ENCODE results near the gene EZH1.

Gene EZH1

DNA sequence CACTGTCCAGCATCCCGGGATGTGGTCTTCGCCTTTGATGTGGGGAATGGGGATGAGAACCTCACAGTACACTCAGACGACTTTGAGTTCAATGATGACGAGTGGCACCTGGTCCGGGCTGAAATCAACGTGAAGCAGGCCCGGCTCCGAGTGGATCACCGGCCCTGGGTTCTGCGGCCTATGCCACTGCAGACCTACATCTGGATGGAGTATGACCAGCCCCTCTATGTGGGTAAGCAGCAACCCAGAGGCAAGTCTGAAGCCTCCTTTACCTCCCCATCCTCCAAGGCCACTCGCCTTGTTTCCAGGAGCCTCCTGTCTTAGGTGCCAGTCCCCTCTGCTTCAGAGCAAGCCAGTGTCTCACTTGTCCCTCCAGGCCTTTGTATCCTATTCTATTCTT, 52.4 kb downstream of the EZH1 start:
- H4K8ac ChIP-seq (ENCODE audit: low read depth, low read length): no peak overlapping the region
- H3K9ac ChIP-seq (ENCODE audit: low read depth, low read length, poor library complexity): no peak overlapping the region
- no peak overlapping the region for H3K4me2 ChIP-seq (ENCODE audit: insufficient read depth, low read length, poor library complexity, severe bottlenecking)
- H4K91ac ChIP-seq (ENCODE audit: low read depth, low read length, poor library complexity): no peak overlapping the region
- peaks cover 0 to 5% of the 10 kb centered on the region in 2 donors for H3K4me1 ChIP-seq (ENCODE audit: control insufficient read depth in 2 of 2, insufficient read depth in 1 of 2, low read depth in 1 of 2, low read length in 2 of 2)
- H2BK12ac ChIP-seq (ENCODE audit: low read length): no peak overlapping the region
- H3K4ac ChIP-seq (ENCODE audit: low read length): no peak overlapping the region
- no peak overlapping the region for H2BK15ac ChIP-seq (ENCODE audit: low read length)
- no peak overlapping the region for H3K18ac ChIP-seq (ENCODE audit: low read length)
- no peaks in the 10 kb centered on the region for H3K79me1 ChIP-seq (ENCODE audit: low read depth, low read length)
- no peak overlapping the region for H2BK120ac ChIP-seq (ENCODE audit: low read depth, low read length)
- H3K9me3 ChIP-seq (replicated peaks in 1 of 2; ENCODE audit: control insufficient read depth in 2 of 2, insufficient read depth in 1 of 2, low read depth in 1 of 2, low read length in 2 of 2): peaks cover 0 to 2% of the 10 kb centered on the region in 2 donors
- no peak overlapping the region for H2AFZ ChIP-seq (ENCODE audit: low read length)
- WGBS, 2 donors (ENCODE audit: extremely low coverage in 2 of 2, insufficient read length in 2 of 2, insufficient replicate concordance in 1 of 2): no CpG with 5 or more reads among the region's 11 CpGs
- no peak overlapping the region for H2AK5ac ChIP-seq (ENCODE audit: low read depth, low read length)
- no peak overlapping the region for H3K14ac ChIP-seq (ENCODE audit: low read length)
- no peak overlapping the region for H2BK5ac ChIP-seq (ENCODE audit: low read length)
- no peak overlapping the region for H3K23ac ChIP-seq (ENCODE audit: low read depth, low read length, poor library complexity)
- H3K27ac ChIP-seq (replicated peaks; ENCODE audit: low read length): no peak overlapping the region
- H3K27me3 ChIP-seq (ENCODE audit: control insufficient read depth in 3 of 3, insufficient read depth in 3 of 3, low read depth in 1 of 3, low read length in 3 of 3): no peaks in the 10 kb centered on the region
- H3K36me3 ChIP-seq (replicated peaks in 1 of 2; ENCODE audit: control insufficient read depth in 2 of 2, insufficient read depth in 2 of 2, low read length in 2 of 2): peaks cover 39 to 96% of the 10 kb centered on the region in 2 donors
- DNase-seq (ENCODE audit: low spot score): no peak
- H3K4me3 ChIP-seq (ENCODE audit: low read length in 2 of 2): no peak overlapping the region

DNA sequence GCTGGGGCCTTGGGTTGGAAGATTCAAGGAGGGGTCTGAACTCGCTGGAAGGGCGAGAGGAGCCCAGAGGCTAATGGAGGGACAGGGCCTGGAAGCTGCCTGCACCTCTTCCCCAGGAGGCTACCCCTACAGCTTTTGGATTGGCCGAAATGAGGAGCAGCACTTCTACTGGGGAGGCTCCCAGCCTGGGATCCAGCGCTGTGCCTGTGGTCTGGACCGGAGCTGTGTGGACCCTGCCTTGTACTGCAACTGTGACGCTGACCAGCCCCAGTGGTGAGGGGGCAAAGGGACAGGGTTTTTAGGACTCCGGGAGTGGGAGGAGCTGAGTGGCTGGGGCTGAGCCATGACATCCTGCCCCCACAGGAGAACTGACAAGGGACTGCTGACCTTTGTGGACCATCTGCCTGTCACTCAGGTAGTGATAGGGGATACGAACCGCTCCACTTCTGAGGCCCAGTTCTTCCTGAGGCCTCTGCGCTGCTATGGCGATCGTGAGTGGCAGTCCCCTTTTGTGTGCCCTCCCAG, 53.8 kb downstream of the EZH1 start:
- Histone ChIP-seq H3K27me3 (ENCODE audit: control insufficient read depth in 3 of 3, insufficient read depth in 3 of 3, low read depth in 1 of 3, low read length in 3 of 3) (no peaks in the 10 kb centered on the region), H3K4me3 (ENCODE audit: low read length in 2 of 2) (no peak overlapping the region), H2AK5ac (ENCODE audit: low read depth, low read length) (no peak overlapping the region), H3K4ac (ENCODE audit: low read length) (no peak overlapping the region), H3K14ac (ENCODE audit: low read length) (no peak overlapping the region), H2BK120ac (ENCODE audit: low read depth, low read length) (no peak overlapping the region), H4K91ac (ENCODE audit: low read depth, low read length, poor library complexity) (no peak overlapping the region), H3K79me1 (ENCODE audit: low read depth, low read length) (no peaks in the 10 kb centered on the region), H2AFZ (ENCODE audit: low read length) (no peak overlapping the region), H3K4me1 (ENCODE audit: control insufficient read depth in 2 of 2, insufficient read depth in 1 of 2, low read depth in 1 of 2, low read length in 2 of 2) (peaks cover 0 to 5% of the 10 kb centered on the region in 2 donors), H2BK15ac (ENCODE audit: low read length) (no peak overlapping the region), H3K27ac (replicated peaks; ENCODE audit: low read length) (peak overlapping the region; percentile 17), H3K36me3 (replicated peaks in 1 of 2; ENCODE audit: control insufficient read depth in 2 of 2, insufficient read depth in 2 of 2, low read length in 2 of 2) (peaks cover 40 to 97% of the 10 kb centered on the region in 2 donors), H3K18ac (ENCODE audit: low read length) (no peak overlapping the region), H3K4me2 (ENCODE audit: insufficient read depth, low read length, poor library complexity, severe bottlenecking) (no peak overlapping the region), H2BK12ac (ENCODE audit: low read length) (no peak overlapping the region), H3K9me3 (replicated peaks in 1 of 2; ENCODE audit: control insufficient read depth in 2 of 2, insufficient read depth in 1 of 2, low read depth in 1 of 2, low read length in 2 of 2) (peaks cover 0 to 2% of the 10 kb centered on the region in 2 donors), H2BK5ac (ENCODE audit: low read length) (no peak overlapping the region), H3K23ac (ENCODE audit: low read depth, low read length, poor library complexity) (no peak overlapping the region), H3K9ac (ENCODE audit: low read depth, low read length, poor library complexity) (peak overlapping the region; percentile 63), H4K8ac (ENCODE audit: low read depth, low read length) (no peak overlapping the region)
- no CpG with 5 or more reads among the region's 12 CpGs for WGBS, 2 donors (ENCODE audit: extremely low coverage in 2 of 2, insufficient read length in 2 of 2, insufficient replicate concordance in 1 of 2)
- DNase-seq (ENCODE audit: low spot score): no peak

DNA sequence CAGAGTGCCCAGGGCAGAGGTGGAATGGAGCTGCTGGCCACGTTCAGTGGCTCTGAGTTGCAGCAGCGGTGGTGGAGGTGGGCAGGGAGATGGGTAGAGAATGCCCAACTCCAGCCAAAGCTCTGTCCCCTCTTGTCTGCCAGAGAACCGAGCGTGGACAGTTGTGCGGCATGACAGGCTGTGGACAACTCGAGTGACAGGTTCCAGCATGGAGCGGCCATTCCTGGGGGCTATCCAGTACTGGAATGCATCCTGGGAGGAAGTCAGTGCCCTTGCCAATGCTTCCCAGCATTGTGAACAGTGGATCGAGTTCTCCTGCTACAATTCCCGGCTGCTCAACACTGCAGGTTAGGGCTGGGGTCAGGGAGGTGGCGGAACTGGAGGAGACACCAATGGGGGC, 54.2 kb downstream of the EZH1 start:
- Histone ChIP-seq H3K18ac (ENCODE audit: low read length) (no peak overlapping the region), H2BK5ac (ENCODE audit: low read length) (no peak overlapping the region), H3K9me3 (replicated peaks in 1 of 2; ENCODE audit: control insufficient read depth in 2 of 2, insufficient read depth in 1 of 2, low read depth in 1 of 2, low read length in 2 of 2) (peaks cover 0 to 2% of the 10 kb centered on the region in 2 donors), H3K27me3 (ENCODE audit: control insufficient read depth in 3 of 3, insufficient read depth in 3 of 3, low read depth in 1 of 3, low read length in 3 of 3) (no peaks in the 10 kb centered on the region), H4K91ac (ENCODE audit: low read depth, low read length, poor library complexity) (no peak overlapping the region), H3K4me3 (ENCODE audit: low read length in 2 of 2) (no peak overlapping the region), H3K9ac (ENCODE audit: low read depth, low read length, poor library complexity) (no peak overlapping the region), H3K36me3 (replicated peaks in 1 of 2; ENCODE audit: control insufficient read depth in 2 of 2, insufficient read depth in 2 of 2, low read length in 2 of 2) (peaks cover 41 to 97% of the 10 kb centered on the region in 2 donors), H3K4me2 (ENCODE audit: insufficient read depth, low read length, poor library complexity, severe bottlenecking) (no peak overlapping the region), H3K27ac (replicated peaks; ENCODE audit: low read length) (no peak overlapping the region), H2BK15ac (ENCODE audit: low read length) (no peak overlapping the region), H2AK5ac (ENCODE audit: low read depth, low read length) (no peak overlapping the region), H4K8ac (ENCODE audit: low read depth, low read length) (no peak overlapping the region), H3K23ac (ENCODE audit: low read depth, low read length, poor library complexity) (no peak overlapping the region), H2BK12ac (ENCODE audit: low read length) (no peak overlapping the region), H3K4ac (ENCODE audit: low read length) (no peak overlapping the region), H3K79me1 (ENCODE audit: low read depth, low read length) (no peaks in the 10 kb centered on the region), H3K14ac (ENCODE audit: low read length) (no peak overlapping the region), H2AFZ (ENCODE audit: low read length) (no peak overlapping the region), H3K4me1 (ENCODE audit: control insufficient read depth in 2 of 2, insufficient read depth in 1 of 2, low read depth in 1 of 2, low read length in 2 of 2) (peaks cover 0 to 5% of the 10 kb centered on the region in 2 donors), H2BK120ac (ENCODE audit: low read depth, low read length) (no peak overlapping the region)
- no CpG with 5 or more reads among the region's 10 CpGs for WGBS, 2 donors (ENCODE audit: extremely low coverage in 2 of 2, insufficient read length in 2 of 2, insufficient replicate concordance in 1 of 2)
- DNase-seq (ENCODE audit: low spot score): no peak

DNA sequence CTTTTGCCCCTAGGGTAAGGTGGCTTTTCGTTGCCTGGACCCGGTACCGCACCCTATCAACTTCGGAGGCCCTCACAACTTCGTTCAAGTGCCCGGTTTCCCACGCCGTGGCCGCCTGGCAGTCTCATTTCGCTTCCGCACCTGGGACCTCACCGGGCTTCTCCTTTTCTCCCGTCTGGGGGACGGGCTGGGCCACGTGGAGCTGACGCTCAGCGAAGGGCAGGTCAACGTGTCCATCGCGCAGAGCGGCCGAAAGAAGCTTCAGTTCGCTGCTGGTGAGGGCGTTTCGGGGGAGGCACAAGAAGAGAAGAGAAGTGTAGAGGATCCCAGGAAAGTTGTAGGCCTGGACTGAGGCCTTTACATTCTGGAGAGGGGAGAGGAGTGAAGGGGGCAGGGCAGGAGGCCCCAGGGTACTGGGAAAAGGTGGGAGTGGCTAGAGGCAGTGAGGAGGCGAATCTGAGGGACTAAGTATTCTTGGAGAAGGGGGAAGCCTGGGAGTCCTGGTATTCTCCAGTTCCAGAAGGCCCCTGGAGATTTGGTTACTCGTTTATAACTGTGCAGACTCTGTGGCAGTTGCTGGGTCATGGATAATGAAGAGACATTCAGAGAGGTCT, 57.0 kb downstream of the EZH1 start:
- Histone ChIP-seq H2BK15ac (ENCODE audit: low read length) (no peak overlapping the region), H3K14ac (ENCODE audit: low read length) (no peak overlapping the region), H3K4me1 (ENCODE audit: control insufficient read depth in 2 of 2, insufficient read depth in 1 of 2, low read depth in 1 of 2, low read length in 2 of 2) (peaks cover 4 to 6% of the 10 kb centered on the region in 2 donors), H2AK5ac (ENCODE audit: low read depth, low read length) (no peak overlapping the region), H2BK5ac (ENCODE audit: low read length) (peak overlapping the region; percentile 43), H3K18ac (ENCODE audit: low read length) (no peak overlapping the region), H3K4me2 (ENCODE audit: insufficient read depth, low read length, poor library complexity, severe bottlenecking) (no peak overlapping the region), H3K4ac (ENCODE audit: low read length) (no peak overlapping the region), H2AFZ (ENCODE audit: low read length) (no peak overlapping the region), H4K91ac (ENCODE audit: low read depth, low read length, poor library complexity) (no peak overlapping the region), H4K8ac (ENCODE audit: low read depth, low read length) (no peak overlapping the region), H3K23ac (ENCODE audit: low read depth, low read length, poor library complexity) (peak overlapping the region; percentile 27), H3K9me3 (replicated peaks in 1 of 2; ENCODE audit: control insufficient read depth in 2 of 2, insufficient read depth in 1 of 2, low read depth in 1 of 2, low read length in 2 of 2) (peaks cover 0 to 2% of the 10 kb centered on the region in 2 donors), H3K36me3 (replicated peaks in 1 of 2; ENCODE audit: control insufficient read depth in 2 of 2, insufficient read depth in 2 of 2, low read length in 2 of 2) (peaks cover 37 to 87% of the 10 kb centered on the region in 2 donors), H3K79me1 (ENCODE audit: low read depth, low read length) (peaks cover 1% of the 10 kb centered on the region), H2BK120ac (ENCODE audit: low read depth, low read length) (no peak overlapping the region), H3K27ac (replicated peaks; ENCODE audit: low read length) (no peak overlapping the region), H3K4me3 (ENCODE audit: low read length in 2 of 2) (no peak overlapping the region), H2BK12ac (ENCODE audit: low read length) (no peak overlapping the region), H3K27me3 (ENCODE audit: control insufficient read depth in 3 of 3, insufficient read depth in 3 of 3, low read depth in 1 of 3, low read length in 3 of 3) (peaks cover 0 to 3% (median 0%) of the 10 kb centered on the region in 3 experiments), H3K9ac (ENCODE audit: low read depth, low read length, poor library complexity) (no peak overlapping the region)
- WGBS, 2 donors (ENCODE audit: extremely low coverage in 2 of 2, insufficient read length in 2 of 2, insufficient replicate concordance in 1 of 2): no CpG with 5 or more reads among the region's 27 CpGs
- no peak for DNase-seq (ENCODE audit: low spot score)
